ENCODE measurements around the gene FMN1. TPM values are rescaled to one million over a fixed set of nuclear protein-coding genes. Genes with fewer than 3 reads are reported as not detected.

Gene FMN1
- total RNA-seq, 1 donor from 2014 or later, result 1.6 TPM

DNA sequence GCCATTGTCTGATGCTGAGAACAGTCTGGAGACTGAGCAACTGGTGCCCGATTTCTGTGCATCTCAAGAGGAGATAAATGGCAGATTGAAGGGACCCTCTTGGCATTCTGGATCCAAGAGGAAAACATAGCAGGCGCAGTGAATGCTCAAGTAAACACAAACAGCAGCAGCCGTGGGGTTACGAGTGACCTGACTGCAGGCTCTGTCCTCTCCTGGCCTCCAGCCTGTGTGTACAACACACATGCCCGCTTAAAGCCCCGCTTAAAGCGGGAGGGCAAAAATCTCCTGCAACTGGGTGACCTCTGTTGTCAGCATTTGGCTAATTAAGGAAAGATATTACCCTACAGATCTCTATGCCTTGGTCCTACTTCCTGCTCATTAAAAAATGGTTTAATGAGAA, 356.2 kb downstream of the FMN1 start:
- Mint-ChIP-seq H3K36me3 (no peaks in the 10 kb centered on the region), H3K27me3 (ENCODE audit: low read depth) (peaks cover 10% of the 10 kb centered on the region), H3K9me3 (no peaks in the 10 kb centered on the region), H3K4me3 (no peak overlapping the region), H3K27ac (no peak overlapping the region), H3K4me1 (peaks cover 19% of the 10 kb centered on the region)
- no peak for DNase-seq (ENCODE audit: low spot score in 2 of 2, unreplicated experiment in 2 of 2)
- TF ChIP-seq, protein P1, sequence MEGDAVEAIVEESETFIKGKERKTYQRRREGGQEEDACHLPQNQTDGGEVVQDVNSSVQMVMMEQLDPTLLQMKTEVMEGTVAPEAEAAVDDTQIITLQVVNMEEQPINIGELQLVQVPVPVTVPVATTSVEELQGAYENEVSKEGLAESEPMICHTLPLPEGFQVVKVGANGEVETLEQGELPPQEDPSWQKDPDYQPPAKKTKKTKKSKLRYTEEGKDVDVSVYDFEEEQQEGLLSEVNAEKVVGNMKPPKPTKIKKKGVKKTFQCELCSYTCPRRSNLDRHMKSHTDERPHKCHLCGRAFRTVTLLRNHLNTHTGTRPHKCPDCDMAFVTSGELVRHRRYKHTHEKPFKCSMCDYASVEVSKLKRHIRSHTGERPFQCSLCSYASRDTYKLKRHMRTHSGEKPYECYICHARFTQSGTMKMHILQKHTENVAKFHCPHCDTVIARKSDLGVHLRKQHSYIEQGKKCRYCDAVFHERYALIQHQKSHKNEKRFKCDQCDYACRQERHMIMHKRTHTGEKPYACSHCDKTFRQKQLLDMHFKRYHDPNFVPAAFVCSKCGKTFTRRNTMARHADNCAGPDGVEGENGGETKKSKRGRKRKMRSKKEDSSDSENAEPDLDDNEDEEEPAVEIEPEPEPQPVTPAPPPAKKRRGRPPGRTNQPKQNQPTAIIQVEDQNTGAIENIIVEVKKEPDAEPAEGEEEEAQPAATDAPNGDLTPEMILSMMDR (IDR thresholded peaks at IDR 0.05; ENCODE audit: unreplicated experiment), result no peak

DNA sequence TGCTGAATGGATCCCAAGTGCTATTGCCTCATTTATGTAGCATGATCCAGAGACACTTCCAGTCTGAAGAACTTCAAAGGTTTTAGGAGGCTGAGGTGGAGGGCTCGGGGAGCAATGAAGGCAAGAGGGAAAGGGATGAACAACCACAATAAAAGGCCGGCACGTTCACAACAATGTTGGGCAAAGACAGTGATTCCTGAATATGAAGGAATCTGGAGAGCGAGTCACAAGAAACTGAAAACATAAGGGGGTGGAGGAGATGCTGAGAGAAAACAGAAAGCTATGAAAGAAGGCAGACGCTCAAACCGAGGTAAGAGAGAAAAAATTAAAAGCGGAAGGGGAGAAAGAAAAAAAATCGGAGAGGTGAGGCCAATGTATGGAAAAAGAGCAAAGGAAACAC, 356.6 kb downstream of the FMN1 start:
- H3K4me1 Mint-ChIP-seq, result peaks cover 19% of the 10 kb centered on the region
- TF ChIP-seq, protein P1 (IDR thresholded peaks at IDR 0.05; ENCODE audit: unreplicated experiment), result no peak
- DNase-seq (ENCODE audit: low spot score in 2 of 2, unreplicated experiment in 2 of 2), result no peak
- H3K36me3 Mint-ChIP-seq, result no peaks in the 10 kb centered on the region
- H3K4me3 Mint-ChIP-seq, result no peak overlapping the region
- peaks cover 10% of the 10 kb centered on the region for H3K27me3 Mint-ChIP-seq (ENCODE audit: low read depth)
- H3K9me3 Mint-ChIP-seq, result no peaks in the 10 kb centered on the region
- H3K27ac Mint-ChIP-seq, result no peak overlapping the region

DNA sequence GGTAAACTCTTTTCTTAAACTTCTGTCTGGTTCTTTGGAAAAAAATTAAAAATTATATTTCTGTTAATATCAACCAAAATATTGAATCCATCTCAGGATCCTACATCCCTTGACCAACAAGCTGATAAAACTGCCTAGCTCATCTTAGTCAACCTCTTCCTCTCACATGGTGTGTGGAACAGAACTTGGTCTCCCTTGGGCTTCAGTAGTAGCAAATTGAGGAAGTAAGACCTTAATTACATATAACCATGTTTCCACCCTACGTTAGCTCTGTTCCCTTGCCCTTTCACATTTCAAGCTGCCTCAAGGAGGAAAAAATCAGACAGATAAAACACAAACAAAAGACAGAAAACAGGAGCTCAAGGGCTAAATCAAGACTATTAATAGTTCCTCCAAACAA, 360.4 kb downstream of the FMN1 start:
- Mint-ChIP-seq H3K27ac (no peak overlapping the region), H3K36me3 (no peaks in the 10 kb centered on the region), H3K4me1 (peaks cover 4% of the 10 kb centered on the region), H3K9me3 (no peaks in the 10 kb centered on the region), H3K27me3 (ENCODE audit: low read depth) (peaks cover 8% of the 10 kb centered on the region), H3K4me3 (no peak overlapping the region)
- TF ChIP-seq, protein P1 (IDR thresholded peaks at IDR 0.05; ENCODE audit: unreplicated experiment), result no peak
- no peak for DNase-seq (ENCODE audit: low spot score in 2 of 2, unreplicated experiment in 2 of 2)

DNA sequence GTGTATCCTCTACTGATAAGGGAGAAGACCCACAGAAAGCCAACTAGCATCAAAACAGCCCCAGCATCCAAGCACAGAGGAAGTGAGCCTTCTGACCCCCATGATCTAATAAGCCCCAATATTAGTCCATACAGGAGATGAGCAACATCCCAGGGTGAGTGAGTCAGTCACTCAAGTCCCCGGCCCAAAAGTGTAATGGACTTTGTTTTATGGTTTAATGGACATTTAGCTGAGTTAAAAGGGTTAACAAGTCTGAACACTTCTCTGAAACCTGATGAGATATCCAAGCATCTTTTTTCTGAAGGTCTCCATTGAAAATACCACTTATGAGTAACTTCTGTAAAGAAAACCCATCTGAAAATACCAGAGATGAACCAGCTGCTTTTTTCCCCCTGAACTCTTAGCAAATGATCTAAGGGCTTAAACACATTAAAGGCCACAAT, 361.1 kb downstream of the FMN1 start:
- no peak for DNase-seq (ENCODE audit: low spot score in 2 of 2, unreplicated experiment in 2 of 2)
- Mint-ChIP-seq H3K9me3 (no peaks in the 10 kb centered on the region), H3K27me3 (ENCODE audit: low read depth) (peaks cover 8% of the 10 kb centered on the region), H3K4me3 (no peak overlapping the region), H3K36me3 (no peaks in the 10 kb centered on the region), H3K4me1 (no peaks in the 10 kb centered on the region), H3K27ac (no peak overlapping the region)
- TF ChIP-seq, protein P1 (IDR thresholded peaks at IDR 0.05; ENCODE audit: unreplicated experiment), result no peak

DNA sequence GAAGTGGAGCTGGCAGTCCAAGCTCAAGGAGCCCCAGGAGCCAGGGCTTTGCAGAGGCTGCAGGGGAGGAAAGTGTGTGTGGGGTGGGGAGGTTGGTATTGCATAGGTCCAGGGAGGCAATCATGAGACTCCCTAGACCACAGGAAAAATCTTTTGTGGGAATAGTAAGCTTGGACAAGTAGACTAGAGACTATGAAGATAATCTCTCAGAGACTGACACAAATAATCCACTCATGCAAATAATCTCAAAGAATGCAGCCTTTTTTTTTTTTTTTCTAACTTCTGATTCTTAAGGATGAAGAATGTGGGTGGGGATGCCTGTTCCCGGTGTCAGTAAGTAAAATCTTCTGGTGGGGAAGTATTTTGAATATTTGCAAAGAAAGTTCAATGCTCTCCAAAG, 363.0 kb downstream of the FMN1 start:
- Mint-ChIP-seq H3K4me3 (no peak overlapping the region), H3K9me3 (no peaks in the 10 kb centered on the region), H3K4me1 (no peaks in the 10 kb centered on the region), H3K27ac (no peak overlapping the region), H3K27me3 (ENCODE audit: low read depth) (peaks cover 4% of the 10 kb centered on the region), H3K36me3 (no peaks in the 10 kb centered on the region)
- DNase-seq (ENCODE audit: low spot score in 2 of 2, unreplicated experiment in 2 of 2), result no peak
- TF ChIP-seq, protein P1 (IDR thresholded peaks at IDR 0.05; ENCODE audit: unreplicated experiment), result no peak

DNA sequence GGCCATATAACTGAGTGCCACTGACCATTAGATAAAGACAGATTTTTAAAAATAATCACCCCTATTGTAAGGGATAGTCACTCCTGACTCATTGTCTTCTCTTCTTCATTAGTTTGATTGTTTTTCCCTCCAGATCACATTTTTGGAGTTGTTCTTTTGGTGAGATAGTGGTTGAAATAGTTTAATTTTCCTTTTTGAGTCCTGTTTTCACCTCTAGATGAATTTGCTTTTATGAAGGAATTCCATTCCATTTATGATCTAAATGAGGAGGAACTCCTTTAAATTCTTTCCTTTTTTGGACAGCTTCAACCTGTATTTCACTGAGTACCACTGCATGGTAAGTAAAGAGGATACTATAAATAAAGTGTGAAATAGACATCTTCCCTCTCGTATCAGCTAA, 364.3 kb downstream of the FMN1 start:
- H3K27ac Mint-ChIP-seq, result no peak overlapping the region
- H3K27me3 Mint-ChIP-seq (ENCODE audit: low read depth), result peaks cover 4% of the 10 kb centered on the region
- H3K36me3 Mint-ChIP-seq, result no peaks in the 10 kb centered on the region
- no peaks in the 10 kb centered on the region for H3K4me1 Mint-ChIP-seq
- DNase-seq (ENCODE audit: low spot score in 2 of 2, unreplicated experiment in 2 of 2), result no peak
- TF ChIP-seq, protein P1 (IDR thresholded peaks at IDR 0.05; ENCODE audit: unreplicated experiment), result no peak
- no peak overlapping the region for H3K4me3 Mint-ChIP-seq
- no peaks in the 10 kb centered on the region for H3K9me3 Mint-ChIP-seq

Data from mesothelial cell of epicardium (in vitro differentiated cells).